SK-N-MC (cell line): ENCODE measurements around the gene ESYT3.

ENCODE experiments used
- DNase-seq: peaks from one replicate; pipeline ENCODE4 v3.0.0-alpha.2; 2011; ENCODE audit warnings: low read depth, low spot score
- H3K27ac ChIP-seq: fragments of 200-600 bp; sonication (generic); 2 replicates; pipeline ENCODE4 v1.5.1; 2016; ENCODE audit warnings: mixed run types
- H3K36me3 ChIP-seq: fragments of 200-600 bp; sonication (generic); 2 replicates; pipeline ENCODE4 v1.6.1; 2017; ENCODE audit warnings: antibody characterized with exemption, low read length, mixed read lengths; ENCODE audit not compliant: insufficient read depth
- H3K4me3 ChIP-seq: fragments of 200-600 bp; sonication (generic); 2 replicates; pipeline ENCODE4 v1.5.1; 2016
- H3K9ac ChIP-seq: fragments of 200-600 bp; sonication (generic); 2 replicates; pipeline ENCODE4 v1.8.0; 2017; ENCODE audit warnings: mixed run types, mixed read lengths; ENCODE audit not compliant: insufficient read length
- H3K9me3 ChIP-seq: fragments of 200-600 bp; sonication (generic); 2 replicates; pipeline ENCODE4 v1.6.1; 2017; ENCODE audit warnings: low read depth, mild to moderate bottlenecking, antibody characterized with exemption, low read length, moderate library complexity, mixed read lengths
- EZH2 ChIP-seq: fragments of 200-600 bp; sonication (generic); IDR thresholded peaks from one replicate; pipeline ENCODE4 v1.6.1; 2017; ENCODE audit warnings: antibody characterized with exemption
- FOXP2 ChIP-seq: optimal IDR thresholded peaks from 2 replicates; pipeline ENCODE3; 2011; ENCODE audit warnings: mild to moderate bottlenecking, moderate library complexity; ENCODE audit not compliant: insufficient read depth; ENCODE audit errors: extremely low read length, control extremely low read depth
- POLR2AphosphoS5 ChIP-seq: IDR thresholded peaks from 2 replicates; pipeline ENCODE4 v1.6.1; 2012; ENCODE audit warnings: mild to moderate bottlenecking, low read depth, low read length, borderline replicate concordance

Gene ESYT3

DNA sequence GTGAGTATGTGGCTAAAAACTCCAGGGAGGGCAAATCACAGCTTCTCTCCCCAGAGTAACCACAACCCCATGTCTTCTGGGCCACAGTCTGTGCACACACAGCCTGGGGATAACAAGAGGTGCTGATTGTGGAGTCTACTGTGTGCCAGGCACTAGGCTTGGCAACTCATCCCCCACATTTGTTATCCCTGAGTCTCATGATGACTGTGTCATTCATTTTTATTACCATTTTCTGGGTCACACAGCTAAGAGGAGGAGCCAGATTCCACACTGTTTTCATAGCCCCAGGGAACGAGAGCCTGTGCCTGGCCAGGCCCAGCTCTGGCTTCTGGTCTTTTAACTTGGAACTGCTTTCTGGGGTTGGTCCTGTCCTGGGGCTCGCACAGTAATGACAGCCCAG, 34.5 kb downstream of the ESYT3 start:
- H3K27ac ChIP-seq = no peak overlapping the region
- no peaks in the 10 kb centered on the region for H3K9me3 ChIP-seq
- H3K9ac ChIP-seq = no peak overlapping the region
- TF ChIP-seq POLR2AphosphoS5 (no peak), FOXP2 (no peak), EZH2 (no peak)
- no peaks in the 10 kb centered on the region for H3K36me3 ChIP-seq
- no peak for DNase-seq
- H3K4me3 ChIP-seq = no peak overlapping the region

DNA sequence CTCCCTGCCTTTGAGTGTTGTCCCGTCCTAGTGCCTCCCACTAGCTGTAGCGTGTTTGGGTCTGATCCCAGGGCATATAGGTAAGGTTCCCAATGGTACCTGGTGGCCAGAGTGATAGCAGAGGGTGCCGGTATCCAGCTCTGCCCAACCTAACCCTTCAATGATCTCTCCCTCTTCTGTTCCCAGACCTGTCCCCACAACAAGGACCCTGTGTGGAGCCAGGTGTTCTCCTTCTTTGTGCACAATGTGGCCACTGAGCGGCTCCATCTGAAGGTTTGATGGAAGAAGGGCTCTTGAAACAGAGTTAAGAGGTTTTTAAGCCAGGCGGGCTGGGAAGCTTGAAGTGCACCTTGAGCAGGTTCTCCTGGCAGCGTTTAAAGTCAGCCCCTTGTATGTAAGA, 35.5 kb downstream of the ESYT3 start:
- Histone ChIP-seq H3K4me3 (no peak overlapping the region), H3K9me3 (no peaks in the 10 kb centered on the region), H3K36me3 (no peaks in the 10 kb centered on the region), H3K27ac (no peak overlapping the region), H3K9ac (no peak overlapping the region)
- no peak for DNase-seq
- TF ChIP-seq EZH2 = no peak

DNA sequence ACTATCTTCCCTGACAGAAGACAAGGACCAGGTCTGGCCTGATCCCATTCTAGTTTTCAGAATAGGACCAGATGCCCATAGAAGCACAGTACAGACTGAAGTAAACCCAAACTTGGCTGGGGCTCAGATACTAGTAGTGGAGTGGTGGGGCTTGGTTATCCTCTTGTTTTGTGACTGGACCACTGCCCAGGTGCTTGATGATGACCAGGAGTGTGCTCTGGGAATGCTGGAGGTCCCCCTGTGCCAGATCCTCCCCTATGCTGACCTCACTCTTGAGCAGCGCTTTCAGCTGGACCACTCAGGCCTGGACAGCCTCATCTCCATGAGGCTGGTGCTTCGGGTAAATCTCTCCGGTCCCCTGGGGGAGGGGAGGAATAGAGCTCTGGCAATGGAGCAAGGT, 36.3 kb downstream of the ESYT3 start:
- no peak overlapping the region for H3K9ac ChIP-seq
- no peaks in the 10 kb centered on the region for H3K36me3 ChIP-seq
- DNase-seq = no peak
- no peak overlapping the region for H3K27ac ChIP-seq
- H3K9me3 ChIP-seq = no peaks in the 10 kb centered on the region
- TF ChIP-seq FOXP2 (no peak), POLR2AphosphoS5 (no peak), EZH2 (no peak)
- H3K4me3 ChIP-seq = no peak overlapping the region

DNA sequence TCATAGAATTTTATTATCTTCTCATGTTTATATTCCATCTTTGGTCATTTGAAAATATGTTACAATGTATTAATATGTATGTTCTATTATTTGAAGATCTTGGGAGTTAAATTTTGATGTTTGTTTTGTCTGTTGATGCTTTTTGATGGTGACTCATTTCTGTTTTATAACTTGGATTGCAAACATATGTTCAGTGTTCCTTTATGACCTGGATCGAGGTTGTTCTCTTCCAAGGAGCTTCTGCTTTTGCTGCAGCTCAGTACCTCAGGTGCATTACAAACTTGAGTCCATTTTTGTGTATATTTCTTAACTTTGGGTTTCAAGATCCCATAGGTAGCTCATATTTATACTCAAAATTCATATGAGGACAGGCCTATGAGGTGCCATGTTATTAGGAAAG, 37.1 kb downstream of the ESYT3 start:
- DNase-seq = no peak
- no peak overlapping the region for H3K4me3 ChIP-seq
- no peak overlapping the region for H3K27ac ChIP-seq
- no peak overlapping the region for H3K9ac ChIP-seq
- H3K9me3 ChIP-seq = no peaks in the 10 kb centered on the region
- no peak for TF ChIP-seq EZH2
- TF ChIP-seq FOXP2 = no peak
- no peak for TF ChIP-seq POLR2AphosphoS5
- H3K36me3 ChIP-seq = no peaks in the 10 kb centered on the region

DNA sequence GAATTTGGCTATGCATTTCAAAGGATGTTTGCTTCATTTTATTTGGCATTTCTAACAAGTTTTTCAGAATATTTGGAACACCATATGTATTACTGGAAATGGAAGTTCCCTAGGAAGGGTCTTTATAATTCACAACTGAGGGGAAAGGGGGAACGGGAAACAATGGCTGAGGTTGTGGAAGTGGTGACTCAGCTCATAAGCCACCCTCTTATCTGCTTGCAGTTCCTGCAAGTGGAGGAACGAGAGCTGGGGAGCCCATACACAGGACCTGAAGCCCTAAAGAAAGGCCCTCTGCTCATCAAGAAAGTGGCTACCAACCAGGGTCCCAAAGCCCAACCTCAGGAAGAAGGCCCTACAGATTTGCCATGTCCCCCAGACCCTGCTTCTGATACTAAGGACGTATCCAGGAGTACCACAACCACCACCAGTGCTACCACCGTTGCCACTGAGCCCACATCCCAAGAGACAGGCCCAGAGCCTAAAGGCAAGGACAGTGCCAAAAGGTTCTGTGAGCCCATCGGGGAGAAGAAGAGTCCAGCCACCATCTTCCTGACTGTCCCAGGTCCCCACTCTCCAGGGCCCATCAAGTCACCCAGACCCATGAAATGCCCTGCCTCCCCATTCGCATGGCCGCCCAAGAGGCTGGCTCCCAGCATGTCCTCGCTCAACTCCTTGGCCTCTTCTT, 37.9 kb downstream of the ESYT3 start:
- no peaks in the 10 kb centered on the region for H3K36me3 ChIP-seq
- H3K9ac ChIP-seq = no peak overlapping the region
- no peak overlapping the region for H3K4me3 ChIP-seq
- no peak for DNase-seq
- no peak overlapping the region for H3K27ac ChIP-seq
- TF ChIP-seq FOXP2 (no peak), EZH2 (no peak), POLR2AphosphoS5 (no peak)
- no peaks in the 10 kb centered on the region for H3K9me3 ChIP-seq

DNA sequence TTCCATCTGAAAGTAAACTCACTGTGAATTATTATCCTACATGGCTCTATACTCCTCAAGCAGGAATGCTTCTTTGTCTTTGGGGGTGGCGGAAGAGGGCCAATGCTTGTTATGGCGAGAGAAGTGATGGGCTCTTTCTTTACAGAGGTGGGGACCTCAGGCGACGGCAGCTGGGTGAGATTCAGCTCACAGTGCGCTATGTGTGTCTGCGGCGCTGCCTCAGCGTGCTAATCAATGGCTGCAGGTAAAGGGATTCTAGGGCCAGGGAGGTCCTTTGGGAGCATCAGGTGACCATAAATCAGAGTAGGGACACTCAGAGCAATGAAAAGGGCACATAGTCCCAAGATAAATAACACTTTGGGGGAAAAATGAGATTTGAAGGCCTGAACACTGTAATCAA, 39.0 kb downstream of the ESYT3 start:
- Histone ChIP-seq H3K9me3 (no peaks in the 10 kb centered on the region), H3K36me3 (no peaks in the 10 kb centered on the region), H3K4me3 (no peak overlapping the region), H3K9ac (no peak overlapping the region), H3K27ac (no peak overlapping the region)
- TF ChIP-seq FOXP2 = no peak
- TF ChIP-seq POLR2AphosphoS5 = no peak
- no peak for TF ChIP-seq EZH2
- DNase-seq = no peak

DNA sequence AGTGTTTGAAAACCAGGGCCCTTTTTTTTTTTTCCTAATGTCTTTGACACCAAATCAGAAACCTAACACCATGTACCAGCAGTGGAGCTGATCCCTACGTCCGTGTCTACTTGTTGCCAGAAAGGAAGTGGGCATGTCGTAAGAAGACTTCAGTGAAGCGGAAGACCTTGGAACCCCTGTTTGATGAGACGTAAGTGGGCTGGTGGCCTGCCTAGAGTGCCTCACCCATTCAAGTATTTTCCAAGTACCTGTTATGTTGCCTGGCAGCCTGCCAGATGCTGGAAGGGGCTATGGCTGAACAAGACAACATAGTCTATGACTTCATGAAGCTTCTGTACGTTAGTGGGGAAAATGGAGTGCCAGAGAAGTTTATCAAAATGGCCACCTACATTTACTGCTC, 39.7 kb downstream of the ESYT3 start:
- Histone ChIP-seq H3K9ac (no peak overlapping the region), H3K27ac (no peak overlapping the region), H3K4me3 (no peak overlapping the region), H3K9me3 (no peaks in the 10 kb centered on the region), H3K36me3 (no peaks in the 10 kb centered on the region)
- DNase-seq = no peak
- TF ChIP-seq EZH2 (no peak), FOXP2 (no peak), POLR2AphosphoS5 (no peak)

DNA sequence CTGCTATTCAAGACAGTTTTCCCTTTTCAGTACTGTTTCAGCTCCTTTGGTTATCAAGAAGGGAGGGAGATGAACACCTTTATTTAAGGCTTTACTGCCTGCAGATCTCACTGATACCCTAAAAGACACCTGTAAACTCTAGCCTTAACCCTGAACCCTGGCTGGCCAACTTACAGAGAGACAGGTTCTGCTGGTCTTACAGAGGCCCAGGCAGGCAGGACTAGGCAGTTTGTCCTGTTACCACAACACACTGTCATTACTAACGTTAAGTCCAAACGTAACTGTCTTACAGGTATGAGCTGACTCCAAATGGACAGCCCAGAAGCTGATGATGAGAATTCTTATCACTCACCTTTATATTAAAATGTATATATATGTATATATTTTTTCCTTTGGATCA, 42.1 kb downstream of the ESYT3 start:
- Histone ChIP-seq H3K9ac (no peak overlapping the region), H3K9me3 (no peaks in the 10 kb centered on the region), H3K4me3 (no peak overlapping the region), H3K36me3 (no peaks in the 10 kb centered on the region), H3K27ac (no peak overlapping the region)
- DNase-seq = no peak
- TF ChIP-seq FOXP2 = no peak
- no peak for TF ChIP-seq POLR2AphosphoS5
- no peak for TF ChIP-seq EZH2

DNA sequence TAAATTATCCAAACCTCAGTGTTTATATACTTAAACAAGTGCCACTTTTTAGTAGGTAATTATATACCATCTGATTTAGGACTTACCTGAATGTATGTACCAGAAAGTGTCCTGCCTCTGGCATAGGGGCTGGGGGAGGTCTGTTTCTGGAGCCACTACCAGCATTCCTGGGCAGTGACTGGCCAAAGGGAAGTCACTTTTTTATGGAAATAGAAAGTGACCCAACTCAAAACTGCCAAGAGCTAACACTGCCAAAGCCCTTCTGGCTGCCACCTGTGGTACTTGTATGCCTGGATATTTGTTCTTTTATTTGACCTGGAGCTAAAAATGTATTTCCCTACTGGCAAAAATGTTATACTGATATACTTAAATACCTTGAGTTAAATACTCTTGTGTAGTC, 42.7 kb downstream of the ESYT3 start:
- Histone ChIP-seq H3K9ac (no peak overlapping the region), H3K4me3 (no peak overlapping the region), H3K27ac (no peak overlapping the region), H3K9me3 (no peaks in the 10 kb centered on the region), H3K36me3 (no peaks in the 10 kb centered on the region)
- TF ChIP-seq EZH2 = no peak
- no peak for TF ChIP-seq FOXP2
- no peak for TF ChIP-seq POLR2AphosphoS5
- DNase-seq = no peak
